Hematopoietic multipotent progenitor cell treated with erythropoietin and hydrocortisone succinate and interleukin-3 and kit ligand, for 6 days (in vitro differentiated cells): ENCODE data around the gene MAGI1.
"Not testable (repeated sequence)": the region's sequence is repeated elsewhere in the genome, so short reads cannot be mapped to it uniquely, and the experiment has no call there.

ENCODE experiments used
- DNase-seq: peaks from one replicate; pipeline ENCODE4 v3.0.0-alpha.2; 2015

MAGI1 gene

DNA sequence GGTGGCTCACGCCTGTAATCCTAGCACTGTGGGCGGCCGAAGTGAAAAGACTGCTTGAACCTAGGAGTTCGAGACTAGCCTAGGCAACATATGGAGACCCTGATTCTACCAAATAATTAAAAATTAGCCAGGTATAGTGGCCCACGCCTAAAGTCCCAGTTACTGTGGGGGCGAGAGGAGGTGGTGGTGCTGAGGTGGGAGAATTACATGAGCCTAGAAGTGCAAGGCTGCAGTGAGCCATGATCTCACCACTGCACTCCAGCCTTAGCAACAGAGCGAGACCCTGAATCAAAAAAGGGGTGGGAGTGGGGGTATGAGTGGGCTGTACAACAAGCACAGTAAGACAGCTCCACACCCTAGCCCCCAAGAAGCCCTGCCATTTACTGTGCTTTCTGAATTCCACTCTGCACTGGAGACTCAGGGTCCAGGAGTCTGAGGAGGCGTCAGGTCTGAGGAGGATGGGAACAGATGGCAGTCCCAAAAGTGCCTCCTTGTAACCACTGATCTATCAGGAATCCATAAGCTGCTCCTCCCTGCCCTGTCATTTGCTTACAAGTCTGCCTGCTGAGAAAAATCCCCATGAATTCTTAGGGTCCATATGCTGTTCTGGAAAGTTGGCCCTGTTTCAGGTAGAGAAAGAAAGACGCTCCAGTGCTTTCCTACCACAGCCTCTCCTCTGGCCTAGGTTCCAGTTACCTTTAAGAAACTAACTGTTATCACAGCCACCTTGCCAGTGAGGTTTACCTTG, 171.1 kb downstream of the MAGI1 start:
- DNase-seq: no peak

DNA sequence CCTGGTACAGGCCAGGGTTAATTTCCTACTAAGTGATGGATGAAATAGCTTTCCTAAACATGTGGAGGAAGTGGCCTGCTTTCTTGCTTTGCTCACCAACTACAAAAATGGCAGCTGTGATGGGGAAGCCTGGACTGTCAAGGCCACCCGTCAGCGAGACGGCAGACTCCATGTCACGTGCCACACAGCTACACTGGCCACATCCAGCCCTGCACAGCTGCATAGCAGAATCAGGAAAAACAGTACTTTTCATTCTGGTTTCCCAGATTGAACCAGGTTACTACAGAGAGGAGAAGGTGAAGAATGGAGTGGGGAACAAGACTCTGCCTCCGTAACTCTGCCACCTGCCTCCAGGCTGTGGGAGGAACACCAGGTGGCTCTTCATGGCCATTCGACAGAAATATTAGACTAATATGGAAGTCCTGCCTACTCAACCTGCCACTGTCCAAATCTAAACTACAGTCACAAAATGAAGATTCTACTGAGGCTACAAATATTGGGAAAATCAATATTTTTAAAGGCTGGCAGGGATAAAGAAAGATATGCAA, 174.3 kb downstream of the MAGI1 start:
- DNase-seq: no peak

DNA sequence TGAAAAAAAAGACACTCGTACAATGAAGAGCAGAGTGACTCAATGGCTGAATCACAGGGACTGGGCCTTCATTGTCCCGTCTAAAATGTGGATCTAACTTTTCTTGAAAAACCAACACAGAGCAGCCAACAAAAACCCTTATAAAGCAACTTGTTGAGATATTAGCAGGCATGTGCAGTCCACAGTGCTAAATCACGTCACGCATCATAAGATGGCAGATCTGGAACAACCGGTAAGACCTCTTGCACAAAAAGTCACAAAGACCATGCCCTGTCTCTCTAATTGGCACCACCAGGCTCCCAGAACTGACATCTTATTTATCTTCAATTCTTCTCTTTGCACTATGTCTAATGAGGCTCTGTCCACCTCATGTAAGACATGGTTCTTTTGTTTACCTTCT, 177.0 kb downstream of the MAGI1 start:
- no peak for DNase-seq

DNA sequence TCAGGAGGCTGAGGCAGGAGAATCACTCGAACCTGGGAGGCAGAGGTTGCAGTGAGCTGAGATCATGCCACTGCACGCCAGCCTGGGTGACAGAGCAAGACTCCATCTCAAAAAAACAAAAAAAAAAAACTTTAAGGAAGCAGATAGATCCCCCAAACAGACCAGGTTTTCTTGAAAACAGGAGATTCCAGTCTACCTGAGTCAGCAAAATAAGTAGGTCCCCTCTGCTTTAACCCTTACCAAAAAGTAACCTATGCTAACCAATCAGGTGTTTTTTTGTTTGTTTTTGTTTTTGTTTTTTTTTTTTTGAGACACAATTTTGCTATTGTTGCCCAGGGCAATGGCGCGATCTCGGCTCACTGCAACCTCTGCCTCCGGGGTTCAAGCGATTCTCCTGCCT, 179.1 kb downstream of the MAGI1 start:
- DNase-seq: not testable (repeated sequence)

DNA sequence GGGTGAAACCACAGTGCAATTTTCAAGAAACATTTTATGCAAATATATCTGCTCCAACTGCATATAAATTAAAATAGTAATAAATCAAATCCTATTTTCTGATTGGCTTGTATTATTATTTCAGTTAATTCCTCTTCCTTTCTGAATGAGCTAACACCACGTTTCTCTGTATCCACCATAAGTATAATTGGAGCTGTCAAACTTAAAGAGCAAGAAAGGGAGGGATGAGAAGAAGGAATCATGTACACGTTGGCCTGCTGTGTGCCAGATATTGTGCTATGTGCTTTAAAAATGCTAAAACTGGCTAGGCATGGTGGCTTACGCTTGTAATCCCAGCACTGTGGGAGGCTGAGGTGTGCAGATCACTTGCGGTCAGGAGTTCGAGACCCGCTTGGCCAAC, 180.0 kb downstream of the MAGI1 start:
- no peak for DNase-seq

DNA sequence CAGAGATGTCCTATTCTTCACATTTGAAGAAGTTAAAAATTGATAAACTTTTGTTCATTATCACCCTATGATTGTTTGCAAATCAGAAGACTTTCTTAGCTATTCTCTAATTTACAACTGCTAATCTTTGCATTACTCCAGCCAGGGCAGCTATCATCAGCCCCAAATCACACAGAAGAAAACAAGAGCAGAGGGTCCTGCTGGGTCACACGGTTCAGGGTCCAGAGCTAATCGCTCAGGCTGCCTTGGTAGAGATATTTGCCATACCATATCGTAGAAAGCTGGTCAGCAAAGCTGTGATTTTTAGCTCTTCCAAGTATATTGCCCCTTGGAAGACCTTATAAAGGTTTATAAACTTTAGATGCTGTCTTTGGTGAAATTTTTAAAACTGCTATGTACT, 181.4 kb downstream of the MAGI1 start:
- no peak for DNase-seq

DNA sequence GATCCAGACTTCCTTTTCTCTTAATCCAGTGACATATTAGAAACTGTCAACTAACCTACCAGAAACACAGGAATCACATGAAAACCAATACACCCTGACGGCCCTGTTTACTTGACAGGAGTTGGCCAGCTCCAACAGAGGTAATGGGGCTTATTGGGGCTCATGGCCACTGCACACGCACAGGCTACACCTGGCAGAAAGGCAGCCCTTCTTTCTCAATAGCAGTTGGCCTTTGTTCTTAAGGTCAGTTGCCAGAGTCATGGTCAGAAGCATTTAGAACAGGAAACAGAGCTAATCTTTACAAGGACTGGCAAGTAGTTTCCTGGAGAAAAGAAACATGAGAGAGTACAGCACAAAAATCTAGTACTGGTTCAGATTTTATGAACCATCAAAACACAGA, 181.8 kb downstream of the MAGI1 start:
- no peak for DNase-seq

DNA sequence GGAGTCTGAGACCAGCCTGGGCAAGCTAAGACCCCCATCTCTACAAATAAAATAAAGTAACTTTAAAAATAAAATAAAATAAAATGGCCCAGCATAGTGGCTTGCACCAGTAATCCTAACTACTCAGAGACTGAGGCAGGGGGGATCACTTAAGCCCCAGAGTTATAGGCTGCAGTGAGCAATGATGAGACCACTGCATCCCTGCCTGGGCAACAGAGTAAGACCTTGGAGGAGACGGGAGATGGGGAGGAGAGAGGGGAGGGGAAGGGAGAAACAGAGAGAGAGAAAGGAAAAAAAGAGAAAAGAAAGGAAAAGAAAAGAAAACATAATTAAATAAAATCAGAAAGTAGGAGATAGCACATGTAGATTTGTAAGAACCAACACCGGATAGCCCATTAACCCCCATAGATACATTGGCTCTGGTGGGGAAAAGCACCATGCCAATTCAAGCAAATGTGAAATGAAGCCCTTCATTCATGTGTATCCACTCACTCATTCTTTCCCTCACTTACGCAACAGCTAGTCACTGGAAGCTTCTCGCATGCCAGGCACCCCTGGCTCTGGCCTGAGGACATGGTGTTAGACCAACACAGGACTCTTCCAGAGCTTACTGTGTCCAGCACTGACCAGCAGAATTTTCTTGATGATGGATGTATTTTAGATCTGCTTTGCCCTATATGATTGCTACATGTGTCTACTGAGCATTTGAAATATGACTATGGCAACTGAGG, 183.2 kb downstream of the MAGI1 start:
- no peak for DNase-seq

DNA sequence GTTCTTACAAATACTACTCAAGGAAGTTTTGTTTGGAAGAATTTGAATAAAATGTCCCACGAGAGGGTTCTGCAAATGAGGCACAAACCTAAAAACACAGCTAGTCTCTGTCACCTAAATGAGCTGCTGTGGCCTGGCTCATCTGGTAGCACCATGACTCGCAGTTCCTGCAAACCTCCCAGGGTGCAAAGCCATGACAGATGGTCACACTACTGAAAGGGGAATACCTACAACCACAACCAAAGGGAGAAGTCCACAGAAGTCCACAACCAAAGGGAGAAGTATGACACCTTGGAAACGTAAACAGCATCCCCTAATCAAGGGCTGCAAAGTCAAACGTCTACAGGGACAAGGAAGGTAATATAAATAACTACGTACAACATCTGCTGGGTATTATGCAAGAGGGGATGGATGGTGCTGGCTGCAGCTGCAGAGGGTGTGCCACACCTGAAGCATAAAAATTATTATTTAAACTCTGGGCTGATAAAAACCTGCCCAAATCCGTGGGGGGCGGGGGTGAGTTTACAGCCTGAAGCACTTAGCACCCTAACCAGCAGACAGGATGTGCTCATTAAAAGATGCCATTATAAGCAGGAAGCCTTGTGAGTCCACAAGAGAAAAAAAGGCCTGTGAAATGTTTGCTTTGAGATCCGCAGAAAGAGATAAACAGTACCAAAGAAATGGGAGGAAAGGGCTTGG, 184.0 kb downstream of the MAGI1 start:
- DNase-seq: no peak

DNA sequence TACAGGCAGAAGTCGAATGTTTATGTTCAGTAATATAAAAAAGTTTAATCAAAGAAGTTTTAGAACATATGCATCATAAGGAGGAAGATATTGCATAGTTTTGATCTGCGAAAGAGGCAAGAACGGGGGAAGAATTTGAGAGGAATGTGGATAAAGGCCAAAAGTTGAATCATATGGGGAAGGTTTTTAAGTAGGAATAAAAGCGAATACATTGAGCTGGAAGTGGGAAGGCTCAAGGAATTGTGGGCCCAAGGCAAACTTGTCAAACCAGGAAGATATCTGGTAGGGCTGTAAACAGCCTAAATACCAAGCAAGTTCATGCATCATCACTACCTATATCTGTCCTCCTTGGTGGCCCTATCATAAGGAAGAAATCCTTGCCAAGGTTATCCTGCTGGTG, 186.9 kb downstream of the MAGI1 start:
- no peak for DNase-seq

DNA sequence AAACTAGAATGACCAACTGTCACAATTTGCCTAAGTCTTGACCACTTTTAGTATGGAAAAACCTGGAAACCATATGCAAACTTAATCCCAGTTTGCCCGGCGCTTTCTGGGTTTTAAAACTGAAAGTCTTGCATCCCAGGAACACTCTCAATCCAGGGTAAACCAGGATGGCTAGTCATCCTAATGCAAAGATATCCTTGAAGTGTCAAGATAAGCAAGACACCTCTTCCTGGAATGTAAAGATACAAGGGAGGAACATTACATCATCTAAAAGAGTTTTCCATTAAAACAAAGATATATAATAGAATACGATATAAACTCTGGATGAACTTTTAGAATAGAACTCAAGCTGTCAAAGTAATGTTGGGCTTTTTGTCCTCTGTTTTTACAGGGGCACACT, 188.5 kb downstream of the MAGI1 start:
- DNase-seq: no peak

DNA sequence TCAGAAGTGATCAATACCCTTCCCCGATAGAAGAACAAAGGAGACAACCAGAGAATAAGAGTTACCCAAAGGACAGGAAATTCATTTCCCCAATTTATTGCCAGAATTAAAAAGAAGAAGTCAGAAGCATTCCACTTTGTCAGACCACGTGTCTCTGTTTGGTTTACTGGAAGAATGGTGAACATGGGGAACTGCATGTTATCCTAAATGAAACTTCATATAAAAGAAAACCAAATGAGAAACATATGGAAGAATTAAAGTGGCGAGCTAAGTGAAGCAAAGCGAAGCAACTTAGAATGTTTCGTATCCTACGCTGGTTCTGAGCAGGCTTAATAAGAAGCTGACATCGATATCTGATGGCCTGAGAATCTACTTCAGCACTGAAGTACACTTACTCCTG, 190.7 kb downstream of the MAGI1 start:
- no peak for DNase-seq

DNA sequence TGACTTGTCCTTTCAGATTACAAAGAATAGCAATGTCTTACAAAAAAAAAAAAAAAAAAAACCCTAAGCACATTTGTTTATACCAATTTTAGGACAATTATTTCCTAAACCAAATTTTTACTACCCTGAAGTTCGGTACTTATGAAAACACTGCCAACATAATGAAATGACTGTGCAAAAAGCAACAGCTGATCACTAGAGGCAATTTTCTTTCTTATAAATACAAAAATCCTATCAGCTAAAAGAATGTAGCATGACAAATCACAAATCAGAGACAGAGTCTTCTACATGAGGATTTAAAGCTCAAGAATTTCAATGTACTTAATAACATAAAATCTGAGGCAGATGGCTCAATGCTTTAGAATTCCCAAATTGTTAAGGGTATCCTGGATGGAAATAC, 191.8 kb downstream of the MAGI1 start:
- DNase-seq: no peak

DNA sequence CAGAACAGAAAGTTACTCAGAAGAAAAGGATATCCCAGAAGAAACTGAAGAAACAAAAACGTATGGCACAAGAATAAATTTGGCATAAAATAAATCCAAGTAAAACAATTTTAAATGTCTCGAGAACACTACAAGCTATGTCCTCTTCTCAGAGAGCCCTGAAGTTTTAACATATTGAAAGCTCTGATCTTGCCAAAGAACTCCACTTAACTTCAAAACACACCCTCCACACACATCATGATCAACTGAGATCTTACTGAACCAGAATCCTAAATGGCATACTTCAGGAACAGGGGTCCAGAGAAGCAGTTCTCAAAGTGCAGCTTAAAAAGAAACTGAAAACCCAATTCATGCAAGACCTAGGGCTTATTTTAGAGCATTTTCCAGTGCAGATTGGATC, 194.3 kb downstream of the MAGI1 start:
- DNase-seq: no peak

DNA sequence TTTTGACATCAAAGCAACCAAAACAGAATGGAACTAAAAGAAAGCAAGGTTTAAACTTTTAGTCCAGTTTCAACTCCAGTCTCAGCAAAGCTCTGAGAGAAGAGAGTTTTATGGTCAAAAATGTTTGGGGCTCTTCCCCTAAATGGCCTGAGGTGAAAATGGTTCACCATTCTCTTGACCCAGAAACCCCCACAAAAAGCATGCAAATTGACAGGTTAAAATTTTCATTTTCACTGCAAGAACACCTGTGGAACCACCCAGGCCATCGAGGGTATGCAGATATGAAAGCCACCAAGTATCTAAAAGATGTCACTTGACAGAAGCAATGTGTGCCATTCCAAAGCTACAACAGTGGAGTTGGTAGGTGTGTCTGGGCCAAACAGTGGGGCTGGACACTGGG, 195.0 kb downstream of the MAGI1 start:
- no peak for DNase-seq

DNA sequence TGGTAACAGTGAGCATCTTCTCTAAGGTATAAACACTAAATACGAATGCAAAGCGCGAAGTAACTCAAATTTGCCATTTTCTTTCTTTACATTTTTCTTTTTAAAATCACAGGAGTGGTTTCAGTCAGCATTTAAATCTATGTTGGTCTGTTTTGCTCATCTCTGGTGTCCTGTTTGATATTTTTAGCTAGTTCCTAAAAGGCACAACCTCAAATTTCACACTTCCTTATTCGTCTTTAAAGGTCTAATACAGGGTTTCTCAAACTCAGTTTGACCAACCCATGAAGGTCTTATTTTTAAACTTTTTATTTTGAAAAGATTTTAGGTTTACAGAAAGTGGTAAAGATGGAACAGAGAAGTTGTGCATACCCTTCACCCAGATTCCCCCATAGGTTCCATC, 201.1 kb downstream of the MAGI1 start:
- no peak for DNase-seq

DNA sequence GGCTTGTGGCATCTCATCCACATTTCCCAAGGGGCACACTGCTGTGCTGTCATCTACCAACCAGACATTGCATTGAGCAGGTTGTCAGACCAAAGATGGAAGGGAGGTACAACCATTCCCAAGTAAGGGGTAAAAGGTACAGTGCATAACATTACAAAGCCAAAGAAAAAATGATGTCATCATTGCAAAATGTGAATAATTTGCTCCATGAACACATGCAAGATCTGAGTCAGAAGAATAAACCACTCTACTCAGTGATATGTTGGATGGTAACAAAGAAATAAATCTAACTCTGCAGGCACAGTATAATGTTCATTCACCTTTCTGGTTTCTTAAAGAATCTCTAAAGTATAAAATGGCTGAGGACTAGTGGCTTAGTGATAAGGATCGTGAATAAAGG, 202.7 kb downstream of the MAGI1 start:
- no peak for DNase-seq

DNA sequence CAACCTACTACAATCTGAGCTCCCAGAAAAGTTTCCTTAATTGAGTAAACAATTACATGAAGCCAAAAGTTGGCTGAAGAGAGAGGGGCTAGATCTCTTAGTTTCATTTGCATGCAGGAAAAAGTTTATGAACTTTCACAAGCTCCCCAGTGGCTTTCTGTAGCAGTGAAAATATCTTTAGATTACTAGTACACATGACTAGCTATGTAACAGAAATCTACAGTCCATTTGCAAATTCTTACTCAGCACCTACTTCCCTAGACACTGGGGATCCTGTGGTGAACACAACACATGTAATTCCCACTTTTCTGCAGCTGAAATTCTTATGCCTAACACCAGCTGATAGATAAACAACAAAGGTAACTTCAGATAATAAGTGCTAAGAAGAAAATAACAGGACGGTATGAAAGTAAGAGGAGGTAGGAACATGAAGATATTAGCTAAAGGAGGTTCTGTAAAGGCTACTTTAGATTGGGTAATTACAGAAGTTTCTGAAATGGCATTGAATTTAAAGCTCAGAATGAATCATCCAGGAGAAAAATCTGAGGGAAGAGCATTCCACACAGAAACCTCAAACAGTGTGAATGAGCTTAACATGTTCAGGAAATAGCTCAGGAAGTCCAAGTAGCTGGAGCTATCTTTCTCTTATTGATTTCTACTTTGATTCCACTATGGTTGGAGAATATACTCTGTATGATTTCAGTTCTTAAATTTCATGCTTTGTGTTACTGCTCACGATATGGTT, 204.8 kb downstream of the MAGI1 start:
- DNase-seq: no peak

DNA sequence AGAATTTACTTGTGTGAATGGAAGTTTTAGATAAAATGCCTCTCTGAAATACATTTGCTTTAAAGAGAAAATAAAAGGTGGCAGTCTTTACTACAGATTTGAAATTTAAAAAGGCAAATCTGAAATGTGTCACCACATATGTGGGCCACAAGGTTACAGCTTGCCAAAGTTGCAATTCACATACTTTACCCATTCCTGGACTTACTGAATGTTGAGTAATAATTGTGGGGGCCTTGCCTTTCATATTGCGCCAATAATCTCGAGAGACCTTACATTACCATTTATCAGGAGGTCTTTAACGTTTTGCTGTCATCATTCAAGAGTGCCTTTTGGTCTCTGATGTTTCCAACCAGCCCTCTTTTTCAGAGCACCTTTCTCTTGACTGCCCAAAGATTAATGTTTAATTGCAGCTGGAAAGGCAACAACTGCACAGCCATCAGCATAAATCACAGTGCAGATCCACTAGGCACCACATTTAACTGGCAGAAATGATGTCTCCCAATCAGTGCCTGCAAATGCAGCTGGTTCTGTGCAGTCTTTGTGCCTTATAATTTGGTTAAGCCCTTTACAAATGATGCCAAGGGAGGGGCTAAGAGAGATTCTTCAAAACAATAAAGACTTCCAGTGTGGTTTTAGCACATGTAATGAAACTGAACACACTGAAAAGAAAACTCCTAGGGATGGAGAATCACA, 206.8 kb downstream of the MAGI1 start:
- DNase-seq: no peak

DNA sequence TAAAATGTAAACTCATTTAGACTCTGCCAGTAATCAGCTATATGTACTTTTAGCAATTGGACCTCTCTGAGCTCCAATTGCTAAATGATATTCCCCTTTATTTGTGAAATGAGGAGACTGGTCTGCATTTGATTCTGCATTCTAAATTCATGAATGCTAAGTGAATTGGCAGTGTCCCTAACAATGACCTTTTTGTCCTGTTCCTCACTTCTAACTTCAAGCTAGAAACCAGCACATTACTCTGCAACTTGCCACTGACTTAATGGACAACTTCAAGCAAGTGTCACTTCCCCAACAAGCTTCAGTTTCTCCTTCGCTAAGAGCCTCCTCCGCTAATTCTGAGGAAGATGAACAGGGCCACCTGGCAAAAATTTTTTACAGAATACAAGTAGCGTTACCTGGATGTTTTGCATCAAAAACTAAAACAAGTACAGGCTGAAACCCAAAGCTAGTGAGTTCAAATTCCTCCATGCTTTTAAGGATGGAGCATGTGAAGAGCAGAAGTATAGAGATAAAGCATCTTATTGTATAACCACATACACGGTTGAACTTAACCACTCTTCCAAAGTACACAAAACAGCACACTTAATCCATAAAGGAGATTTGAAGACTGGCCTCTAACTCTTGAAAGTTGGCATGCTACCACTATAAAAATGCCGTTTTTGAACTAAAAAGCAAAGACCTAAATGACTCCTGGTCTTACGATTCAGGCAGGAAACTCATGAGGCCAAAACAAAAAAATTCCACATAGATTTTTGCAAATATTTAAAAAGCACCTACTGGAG, 207.6 kb downstream of the MAGI1 start:
- no peak for DNase-seq

DNA sequence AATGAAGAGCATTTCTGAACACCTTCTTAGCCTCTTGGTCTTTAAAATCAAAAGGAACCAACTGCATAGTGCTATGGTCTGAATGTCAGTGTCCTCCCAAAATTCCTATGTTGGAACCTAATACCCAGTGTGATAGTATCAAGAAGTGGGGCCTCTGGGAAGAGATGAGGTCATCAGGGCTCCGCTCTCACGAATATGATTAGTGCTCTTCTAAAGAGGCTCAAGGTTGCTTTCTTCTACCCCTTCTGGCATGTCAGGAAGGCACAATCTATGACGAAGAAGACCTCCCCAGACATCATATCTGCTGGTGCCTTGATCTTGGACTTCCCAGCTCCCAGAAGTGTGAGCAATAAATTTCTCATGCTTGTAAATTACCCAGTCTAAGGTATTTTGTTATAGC, 209.5 kb downstream of the MAGI1 start:
- DNase-seq: no peak

DNA sequence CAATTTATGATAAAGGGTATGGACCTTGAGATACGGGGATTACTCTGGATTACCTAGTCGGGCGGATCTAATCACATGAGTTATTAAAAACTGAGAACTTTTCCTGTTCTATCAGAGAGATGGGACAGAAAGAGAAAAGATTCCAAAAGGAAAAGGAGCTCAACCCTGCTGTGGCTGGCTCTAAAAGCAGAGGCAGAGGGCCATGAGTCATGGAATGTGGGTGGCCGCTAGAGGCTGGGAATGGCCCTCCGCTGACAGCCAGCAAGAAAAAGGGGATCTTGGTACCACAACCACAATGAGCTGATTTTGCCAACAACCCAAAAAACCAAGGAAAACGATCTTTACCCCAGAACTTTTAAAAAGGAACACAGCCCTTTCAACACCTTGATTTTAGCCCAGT, 210.0 kb downstream of the MAGI1 start:
- DNase-seq: no peak
